Calu3 (cell line): ENCODE results near the gene MAP7D1. TPM values are rescaled to one million over a fixed set of nuclear protein-coding genes. Genes with fewer than 3 reads are reported as not detected.
A peak's percentile ranks its signal among the peaks of the same experiment; 100 is the strongest.
"Not testable (repeated sequence)": the region's sequence is repeated elsewhere in the genome, so short reads cannot be mapped to it uniquely, and the experiment has no call there.

Source experiments
- BruUV-seq: library from RNA; stranded (reverse); fragments of 400-500 nt; replicated peaks from 2 replicates; lab custom pipeline; 2021; lab: Mats Ljungman, UMichigan
- CTCF ChIA-PET: fragments of 300-600 bp; sonication (Branson Sonifier 250); formaldehyde crosslinking; loops from one replicate; lab custom pipeline; 2022; ENCODE audit warnings: antibody characterized with exemption; lab: Charles Lee
- DNase-seq: peaks from one replicate; pipeline ENCODE4 v3.0.0; 2022
- H3K27ac Mint-ChIP-seq: one replicate; pipeline ENCODE4 v1.8.0; 2022; ENCODE audit warnings: mixed read lengths; ENCODE audit not compliant: unreplicated experiment
- H3K27me3 Mint-ChIP-seq: one replicate; pipeline ENCODE4 v1.8.0; 2022; ENCODE audit warnings: mixed read lengths; ENCODE audit not compliant: unreplicated experiment
- H3K36me3 Mint-ChIP-seq: one replicate; pipeline ENCODE4 v1.8.0; 2022; ENCODE audit warnings: mild to moderate bottlenecking, moderate library complexity, mixed read lengths; ENCODE audit not compliant: insufficient read depth, unreplicated experiment
- H3K4me1 Mint-ChIP-seq: one replicate; pipeline ENCODE4 v1.8.0; 2022; ENCODE audit warnings: mild to moderate bottlenecking, low read depth, mixed read lengths; ENCODE audit not compliant: unreplicated experiment
- H3K4me3 Mint-ChIP-seq: one replicate; pipeline ENCODE4 v1.8.0; 2022; ENCODE audit warnings: mild to moderate bottlenecking, low read depth, moderate library complexity, mixed read lengths; ENCODE audit not compliant: unreplicated experiment
- H3K9me3 Mint-ChIP-seq: one replicate; pipeline ENCODE4 v1.8.0; 2022; ENCODE audit warnings: low read depth, mixed read lengths; ENCODE audit not compliant: unreplicated experiment
- intact Hi-C: fragments of 100-400 bp; cut with micrococcal nuclease; formaldehyde crosslinking; loops from one replicate; pipeline ENCODE4 v1.10.0; 2022; ENCODE audit not compliant: unreplicated experiment
- total RNA-seq: library from RNA; stranded (reverse); gene quantifications from 2 replicates; pipeline ENCODE4 v1.2.3, GENCODE V29; 2022
- TF ChIP-seq, protein P1 (sequence below): fragments of 200-600 bp; IDR thresholded peaks from one replicate; pipeline ENCODE4 v1.8.0; 2022; ENCODE audit warnings: antibody characterized with exemption; ENCODE audit not compliant: unreplicated experiment

Gene MAP7D1
- total RNA-seq, 1 experiment from 2014 or later = 98.3 TPM

GRCh38 chr1:36212782-36213181, 56.8 kb downstream of the MAP7D1 start:
- no peaks in the 10 kb centered on the region for H3K27me3 Mint-ChIP-seq
- no peaks in the 10 kb centered on the region for H3K9me3 Mint-ChIP-seq
- intact Hi-C loops = no loop called here
- H3K4me1 Mint-ChIP-seq = peaks cover 26% of the 10 kb centered on the region
- no peaks in the 10 kb centered on the region for H3K36me3 Mint-ChIP-seq
- H3K4me3 Mint-ChIP-seq = no peak overlapping the region
- H3K27ac Mint-ChIP-seq = no peak overlapping the region
- TF ChIP-seq, protein P1, sequence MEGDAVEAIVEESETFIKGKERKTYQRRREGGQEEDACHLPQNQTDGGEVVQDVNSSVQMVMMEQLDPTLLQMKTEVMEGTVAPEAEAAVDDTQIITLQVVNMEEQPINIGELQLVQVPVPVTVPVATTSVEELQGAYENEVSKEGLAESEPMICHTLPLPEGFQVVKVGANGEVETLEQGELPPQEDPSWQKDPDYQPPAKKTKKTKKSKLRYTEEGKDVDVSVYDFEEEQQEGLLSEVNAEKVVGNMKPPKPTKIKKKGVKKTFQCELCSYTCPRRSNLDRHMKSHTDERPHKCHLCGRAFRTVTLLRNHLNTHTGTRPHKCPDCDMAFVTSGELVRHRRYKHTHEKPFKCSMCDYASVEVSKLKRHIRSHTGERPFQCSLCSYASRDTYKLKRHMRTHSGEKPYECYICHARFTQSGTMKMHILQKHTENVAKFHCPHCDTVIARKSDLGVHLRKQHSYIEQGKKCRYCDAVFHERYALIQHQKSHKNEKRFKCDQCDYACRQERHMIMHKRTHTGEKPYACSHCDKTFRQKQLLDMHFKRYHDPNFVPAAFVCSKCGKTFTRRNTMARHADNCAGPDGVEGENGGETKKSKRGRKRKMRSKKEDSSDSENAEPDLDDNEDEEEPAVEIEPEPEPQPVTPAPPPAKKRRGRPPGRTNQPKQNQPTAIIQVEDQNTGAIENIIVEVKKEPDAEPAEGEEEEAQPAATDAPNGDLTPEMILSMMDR = no peak
- CTCF ChIA-PET = no interaction called here
- BruUV-seq = no TSS peak
- DNase-seq = peak; percentile 32

- CTCF ChIA-PET = interaction anchor here (0.7 to 0.8 kb wide), 2 partner anchors 57 to 68 kb away, joined by 3 read pairs; no protein-coding TSS in a partner anchor
- DNase-seq = peak; percentile 36
- H3K4me3 Mint-ChIP-seq = no peak overlapping the region
- no TSS peak for BruUV-seq
- peak overlapping the region; percentile 30 for H3K27ac Mint-ChIP-seq
- no peaks in the 10 kb centered on the region for H3K27me3 Mint-ChIP-seq
- peaks cover 23% of the 10 kb centered on the region for H3K4me1 Mint-ChIP-seq
- TF ChIP-seq, protein P1 = no peak
- no peaks in the 10 kb centered on the region for H3K36me3 Mint-ChIP-seq
- no peaks in the 10 kb centered on the region for H3K9me3 Mint-ChIP-seq
- intact Hi-C loops = no loop called here
Measured at GRCh38 chr1:36217670-36218069, 61.7 kb downstream of the MAP7D1 start.

DNA sequence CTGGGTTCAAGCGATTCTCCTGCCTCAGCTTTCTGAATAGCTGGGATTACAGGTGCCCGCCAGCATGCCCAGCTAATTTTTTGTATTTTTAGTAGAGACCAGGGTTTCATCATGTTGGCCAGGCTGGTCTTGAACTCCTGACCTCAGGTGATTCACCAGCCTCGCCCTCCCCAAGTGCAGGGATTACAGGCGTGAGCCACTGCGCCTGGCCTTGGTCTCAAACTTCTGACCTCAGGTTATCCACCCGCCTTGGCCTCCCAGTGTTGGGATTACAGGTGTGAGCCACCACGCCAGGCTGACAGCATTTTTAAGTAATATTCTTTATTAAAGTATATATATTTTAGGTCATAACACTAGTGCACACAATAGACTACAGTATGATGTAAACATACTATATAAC, 65.9 kb downstream of the MAP7D1 start:
- CTCF ChIA-PET, BruUV-seq: not testable (repeated sequence)
- peaks cover 36% of the 10 kb centered on the region for H3K36me3 Mint-ChIP-seq

DNA sequence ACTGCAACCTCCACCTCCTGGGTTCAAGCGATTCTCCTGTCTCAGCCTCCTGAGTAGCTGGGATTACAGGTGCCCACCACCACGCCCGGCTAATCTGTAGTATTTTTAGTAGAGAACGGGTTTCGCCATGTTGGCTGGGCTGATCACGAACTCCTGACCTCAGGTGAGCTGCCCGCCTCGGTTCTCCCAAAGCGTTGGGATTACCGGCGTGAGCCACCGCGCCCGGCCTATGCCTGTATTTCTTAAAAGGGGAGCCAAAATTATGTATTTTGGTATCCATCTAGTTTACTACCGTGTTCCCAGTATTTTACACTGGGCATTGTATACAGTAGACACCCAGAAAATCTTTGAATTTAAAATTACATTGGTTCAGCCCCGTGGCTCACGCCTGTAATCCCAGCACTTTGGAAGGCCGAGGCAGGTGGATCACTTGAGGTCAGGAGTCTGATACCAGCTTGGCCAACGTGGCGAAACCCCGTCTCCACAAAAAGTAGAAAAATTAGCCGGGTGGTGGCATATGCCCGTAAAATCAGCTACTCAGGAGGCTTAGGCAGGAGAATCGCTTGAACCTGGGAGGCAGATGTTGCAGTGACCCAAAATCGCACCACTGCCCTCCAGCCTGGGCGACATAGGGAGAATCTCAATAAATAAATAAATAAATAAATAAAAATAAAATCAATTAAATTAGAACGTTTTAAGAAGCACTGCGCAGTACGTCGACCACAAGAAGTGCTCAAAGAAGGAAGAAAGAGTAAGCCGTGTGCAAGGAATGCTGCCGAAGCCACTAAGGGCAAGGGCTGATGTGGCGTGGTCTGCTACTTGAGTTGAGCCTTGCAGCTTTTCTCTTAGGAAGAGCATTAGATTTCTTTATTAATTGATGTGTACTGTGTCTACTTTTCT, 66.8 kb downstream of the MAP7D1 start:
- CTCF ChIA-PET = interaction anchor here (1.3 to 1.7 kb wide), 2 partner anchors 35 to 73 kb away, joined by 7 to 8 read pairs; partner anchors contain the start of gene TRAPPC3
- H3K4me3 Mint-ChIP-seq = peak overlapping the region; percentile 96
- H3K27me3 Mint-ChIP-seq = no peaks in the 10 kb centered on the region
- H3K4me1 Mint-ChIP-seq = peaks cover 23% of the 10 kb centered on the region
- TF ChIP-seq, protein P1 = no peak
- no peak for DNase-seq
- intact Hi-C loops = loop anchor here (10.0 kb wide), 1 partner anchor 62 kb away; no protein-coding TSS in a partner anchor
- no peaks in the 10 kb centered on the region for H3K9me3 Mint-ChIP-seq
- H3K36me3 Mint-ChIP-seq = peaks cover 45% of the 10 kb centered on the region
- H3K27ac Mint-ChIP-seq = peak overlapping the region; percentile 96
- no TSS peak for BruUV-seq

More for the DNA sequence above, 65.9 kb downstream of the MAP7D1 start:
- not testable (repeated sequence) for H3K27me3 Mint-ChIP-seq, H3K4me3 Mint-ChIP-seq, H3K27ac Mint-ChIP-seq, DNase-seq, H3K9me3 Mint-ChIP-seq
- peaks cover 23% of the 10 kb centered on the region for H3K4me1 Mint-ChIP-seq
- intact Hi-C loops = loop anchor here (10.0 kb wide), 1 partner anchor 63 kb away; no protein-coding TSS in a partner anchor
